ENCODE results near the gene CASP1.

CASP1 gene

GRCh38 chr11:105022527-105022926, 12.4 kb downstream of the CASP1 start:
- in situ Hi-C loops (cut with HindIII; ENCODE audit: low pct_ligation_motif_present, low sequenced_read_pairs) = no loop called here
- TF ChIP-seq, protein P1, sequence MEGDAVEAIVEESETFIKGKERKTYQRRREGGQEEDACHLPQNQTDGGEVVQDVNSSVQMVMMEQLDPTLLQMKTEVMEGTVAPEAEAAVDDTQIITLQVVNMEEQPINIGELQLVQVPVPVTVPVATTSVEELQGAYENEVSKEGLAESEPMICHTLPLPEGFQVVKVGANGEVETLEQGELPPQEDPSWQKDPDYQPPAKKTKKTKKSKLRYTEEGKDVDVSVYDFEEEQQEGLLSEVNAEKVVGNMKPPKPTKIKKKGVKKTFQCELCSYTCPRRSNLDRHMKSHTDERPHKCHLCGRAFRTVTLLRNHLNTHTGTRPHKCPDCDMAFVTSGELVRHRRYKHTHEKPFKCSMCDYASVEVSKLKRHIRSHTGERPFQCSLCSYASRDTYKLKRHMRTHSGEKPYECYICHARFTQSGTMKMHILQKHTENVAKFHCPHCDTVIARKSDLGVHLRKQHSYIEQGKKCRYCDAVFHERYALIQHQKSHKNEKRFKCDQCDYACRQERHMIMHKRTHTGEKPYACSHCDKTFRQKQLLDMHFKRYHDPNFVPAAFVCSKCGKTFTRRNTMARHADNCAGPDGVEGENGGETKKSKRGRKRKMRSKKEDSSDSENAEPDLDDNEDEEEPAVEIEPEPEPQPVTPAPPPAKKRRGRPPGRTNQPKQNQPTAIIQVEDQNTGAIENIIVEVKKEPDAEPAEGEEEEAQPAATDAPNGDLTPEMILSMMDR (IDR thresholded peaks at IDR 0.05; ENCODE audit: low read depth, low read length, missing control alignments) = no peak
- H3K27ac ChIP-seq = no peak overlapping the region

DNA sequence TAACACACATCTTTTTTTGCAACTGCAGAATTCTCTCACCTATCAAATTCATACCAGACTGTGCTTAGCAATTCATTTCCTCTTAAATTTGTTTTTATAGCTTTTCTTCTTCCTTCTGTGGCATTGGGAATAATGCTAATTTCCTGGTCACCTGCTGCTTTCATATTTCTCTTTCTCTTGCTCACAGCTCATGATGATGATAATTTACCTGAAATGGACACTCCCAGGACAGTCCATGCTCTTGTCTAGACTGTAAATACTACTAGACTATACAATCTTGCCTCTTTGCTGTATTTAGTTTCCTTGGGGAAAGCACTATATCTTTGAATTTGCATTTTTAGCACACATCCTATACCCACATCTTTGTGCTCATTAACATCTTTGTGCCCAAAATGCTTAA, 27.5 kb downstream of the CASP1 start:
- H3K27ac ChIP-seq = no peak overlapping the region
- no peak for DNase-seq
- TF ChIP-seq, protein P1 (IDR thresholded peaks at IDR 0.05; ENCODE audit: low read depth, low read length, missing control alignments) = no peak
- in situ Hi-C loops (cut with HindIII; ENCODE audit: low pct_ligation_motif_present, low sequenced_read_pairs) = no loop called here
- no peak overlapping the region for H3K4me3 ChIP-seq (ENCODE audit: low read depth, low read length)
- no peaks in the 10 kb centered on the region for H3K27me3 ChIP-seq (replicated peaks)
- no peaks in the 10 kb centered on the region for H3K36me3 ChIP-seq (replicated peaks)

More at GRCh38 chr11:105022527-105022926, 12.4 kb downstream of the CASP1 start:
- H3K36me3 ChIP-seq (replicated peaks) = no peaks in the 10 kb centered on the region
- H3K27me3 ChIP-seq (replicated peaks) = no peaks in the 10 kb centered on the region
- no peak overlapping the region for H3K4me3 ChIP-seq (ENCODE audit: low read depth, low read length)
- no peak for DNase-seq

GRCh38 chr11:105005451-105005845, 29.5 kb downstream of the CASP1 start:
- TF ChIP-seq, protein P1 (IDR thresholded peaks at IDR 0.05; ENCODE audit: low read depth, low read length, missing control alignments) = no peak
- Histone ChIP-seq H3K4me3 (ENCODE audit: low read depth, low read length) (no peak overlapping the region), H3K27ac (no peak overlapping the region), H3K27me3 (replicated peaks) (no peaks in the 10 kb centered on the region), H3K36me3 (replicated peaks) (no peaks in the 10 kb centered on the region)
- in situ Hi-C loops (cut with HindIII; ENCODE audit: low pct_ligation_motif_present, low sequenced_read_pairs) = no loop called here
- DNase-seq = no peak

DNA sequence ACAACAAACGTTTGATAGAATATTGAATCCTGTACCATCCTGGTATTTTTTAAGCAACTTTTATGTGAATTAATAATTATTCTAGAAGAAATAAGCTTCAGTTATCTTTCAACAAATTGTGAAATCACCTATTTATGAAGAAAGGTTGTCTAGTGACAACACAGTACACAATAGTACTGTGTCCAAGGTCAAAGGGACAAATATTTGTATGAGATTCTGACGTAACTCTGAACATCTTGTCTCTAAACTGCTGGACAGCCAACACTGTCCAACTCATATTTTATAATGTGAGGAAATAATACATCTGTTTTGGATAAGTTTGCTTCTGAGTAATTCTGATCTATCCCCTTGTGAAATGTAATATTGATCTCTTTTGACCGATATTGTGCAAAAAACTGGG, 30.9 kb downstream of the CASP1 start:
- no peak overlapping the region for H3K4me3 ChIP-seq (ENCODE audit: low read depth, low read length)
- in situ Hi-C loops (cut with HindIII; ENCODE audit: low pct_ligation_motif_present, low sequenced_read_pairs) = no loop called here
- no peaks in the 10 kb centered on the region for H3K27me3 ChIP-seq (replicated peaks)
- TF ChIP-seq, protein P1 (IDR thresholded peaks at IDR 0.05; ENCODE audit: low read depth, low read length, missing control alignments) = no peak
- DNase-seq = peak; percentile 5
- no peaks in the 10 kb centered on the region for H3K36me3 ChIP-seq (replicated peaks)
- H3K27ac ChIP-seq = no peak overlapping the region

DNA sequence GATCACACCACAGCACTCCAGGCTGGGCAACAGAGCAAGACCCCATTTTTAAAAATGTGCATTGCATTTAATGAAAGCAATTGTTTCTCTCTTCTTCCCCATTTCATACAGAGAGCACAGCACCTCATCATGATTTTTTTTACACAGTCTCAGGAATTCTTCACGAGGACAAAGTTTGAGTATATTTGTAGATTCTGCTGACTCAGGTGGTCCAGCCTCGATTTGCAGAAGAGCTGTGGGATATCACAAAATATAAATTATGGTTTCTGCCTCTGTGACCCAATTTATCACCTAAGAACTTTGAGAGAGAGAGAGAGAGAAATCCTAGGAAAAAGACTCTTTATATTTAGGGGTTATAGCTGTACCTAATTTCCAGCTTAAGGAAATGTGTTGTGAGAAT, 31.8 kb downstream of the CASP1 start:
- no peaks in the 10 kb centered on the region for H3K27me3 ChIP-seq (replicated peaks)
- H3K4me3 ChIP-seq (ENCODE audit: low read depth, low read length) = no peak overlapping the region
- H3K27ac ChIP-seq = no peak overlapping the region
- in situ Hi-C loops (cut with HindIII; ENCODE audit: low pct_ligation_motif_present, low sequenced_read_pairs) = no loop called here
- TF ChIP-seq, protein P1 (IDR thresholded peaks at IDR 0.05; ENCODE audit: low read depth, low read length, missing control alignments) = no peak
- no peak for DNase-seq
- no peaks in the 10 kb centered on the region for H3K36me3 ChIP-seq (replicated peaks)

- Histone ChIP-seq H3K27ac (no peak overlapping the region), H3K27me3 (replicated peaks) (no peaks in the 10 kb centered on the region), H3K36me3 (replicated peaks) (no peaks in the 10 kb centered on the region), H3K4me3 (ENCODE audit: low read depth, low read length) (no peak overlapping the region)
- TF ChIP-seq, protein P1 (IDR thresholded peaks at IDR 0.05; ENCODE audit: low read depth, low read length, missing control alignments) = peak; percentile 63
- DNase-seq = no peak
- in situ Hi-C loops (cut with HindIII; ENCODE audit: low pct_ligation_motif_present, low sequenced_read_pairs) = no loop called here
These were observed 34.1 kb downstream of the CASP1 start for GRCh38 chr11:105000797-105001196.

Measured in brain microvascular endothelial cell (primary cell).